Left colon (tissue), 2 donors: ENCODE measurements around the gene OR1F1. TPM values are rescaled to one million over a fixed set of nuclear protein-coding genes. Genes with fewer than 3 reads are reported as not detected.

Experiments
- ATAC-seq: fragments of 200-7000 bp; cut with Tn5 transposase; one replicate; pipeline ENCODE4 v1.9.1; 2020; ENCODE audit warnings: mild to moderate bottlenecking, moderate library complexity
- DNase-seq, 2 donors: peaks; one replicate each; pipeline ENCODE4 v3.0.0-alpha.2; 2020
- intact Hi-C, 2 donors: fragments of 100-400 bp; cut with DNase I in 1 of 2; cut with micrococcal nuclease in 1 of 2; formaldehyde crosslinking; loops; one replicate each; pipeline versions ENCODE4 v1.11.2 to v1.14.0; 2022; cut with DNase I, micrococcal nuclease
- total RNA-seq, 2 donors: library from RNA; stranded (reverse); fragmentation: NEBNext Ultra II Directional; extraction: Animal tissue kit (Norgen Biotek cat#: 25700); gene quantifications; one replicate each; pipeline ENCODE4 v1.2.1, GENCODE V29; 2021
- donor health status: DM: no; HTN: no; CAD: no.
- donor health status: DM: yes; HTN: yes; CAD: no.

OR1F1 gene
- total RNA-seq, 2 donors from 2014 or later: not detected

- ATAC-seq (no peak), DNase-seq (no peak)
- intact Hi-C loops: no loop called here
Observed at GRCh38 chr16:3223913-3224515, 36.0 kb downstream of the OR1F1 start.

- ATAC-seq (no peak), DNase-seq (no peak)
- intact Hi-C loops: no loop called here
Observed at GRCh38 chr16:3234543-3234856, 46.5 kb downstream of the OR1F1 start.

- intact Hi-C loops: no loop called here
- peak; percentile 97 to 98 for DNase-seq
Observed at GRCh38 chr16:3234857-3235561, 47.0 kb downstream of the OR1F1 start, which contains the start of gene ZNF200. TSS of gene ZNF200 (minus strand) at chr16:3235158. CDS start at chr16:3233755, 1,403 bp downstream.

GRCh38 chr16:3235856-3236669, 48.1 kb downstream of the OR1F1 start:
- ATAC-seq: no peak
- intact Hi-C loops: no loop called here
- DNase-seq: peak; percentile 50 to 65

More at GRCh38 chr16:3234857-3235561, 47.0 kb downstream of the OR1F1 start, which contains the start of gene ZNF200:
- ATAC-seq: peak; percentile 99

GRCh38 chr16:3241761-3242160, 53.8 kb downstream of the OR1F1 start:
- ATAC-seq: no peak
- intact Hi-C loops: no loop called here

GRCh38 chr16:3242709-3243108, 54.7 kb downstream of the OR1F1 start:
- ATAC-seq (no peak), DNase-seq (no peak)
- intact Hi-C loops: no loop called here

More at GRCh38 chr16:3241761-3242160, 53.8 kb downstream of the OR1F1 start:
- DNase-seq: no peak

GRCh38 chr16:3243882-3244281, 55.9 kb downstream of the OR1F1 start:
- DNase-seq (no peak), ATAC-seq (no peak)
- intact Hi-C loops: no loop called here

GRCh38 chr16:3246002-3246401, 58.0 kb downstream of the OR1F1 start:
- ATAC-seq (no peak), DNase-seq (no peak)
- intact Hi-C loops: no loop called here

GRCh38 chr16:3246876-3247275, 58.9 kb downstream of the OR1F1 start:
- intact Hi-C loops: no loop called here
- ATAC-seq (no peak), DNase-seq (no peak)

GRCh38 chr16:3248596-3248995, 60.6 kb downstream of the OR1F1 start:
- DNase-seq (no peak), ATAC-seq (no peak)
- intact Hi-C loops: no loop called here

GRCh38 chr16:3249020-3249419, 61.0 kb downstream of the OR1F1 start:
- intact Hi-C loops: no loop called here
- DNase-seq (no peak), ATAC-seq (no peak)

- no peak for DNase-seq
- no peak for ATAC-seq
- intact Hi-C loops: no loop called here
Observed at GRCh38 chr16:3249451-3249850, 61.4 kb downstream of the OR1F1 start.

- DNase-seq: no peak
- ATAC-seq: no peak
- intact Hi-C loops: no loop called here
Observed at GRCh38 chr16:3252967-3253366, 65.0 kb downstream of the OR1F1 start.

- ATAC-seq (no peak), DNase-seq (no peak)
- intact Hi-C loops: no loop called here
Observed at GRCh38 chr16:3254309-3254708, 66.3 kb downstream of the OR1F1 start.

Other genes with a start within 250 kb of the OR1F1 start
- gene KREMEN2, start 223.9 kb upstream of the OR1F1 start, total RNA-seq: 1 to 10 TPM in 1 of 2 donors, under 1 TPM in 1; 0.89 to 1.1 TPM
- gene PAQR4, start 218.9 kb upstream of the OR1F1 start, total RNA-seq: 10 to 100 TPM in 1 of 2 donors, 1 to 10 TPM in 1; 8.7 to 12.7 TPM
- gene PKMYT1, start 207.8 kb upstream of the OR1F1 start, total RNA-seq: 10 to 100 TPM in 1 of 2 donors, 1 to 10 TPM in 1; 4.4 to 12.6 TPM
- under 1 TPM; 0.40 to 0.42 TPM for gene CLDN9, start 175.3 kb upstream of the OR1F1 start, total RNA-seq
- not detected for gene CLDN6, start 170.0 kb upstream of the OR1F1 start, total RNA-seq
- gene TNFRSF12A, start 167.8 kb upstream of the OR1F1 start, total RNA-seq: 10 to 100 TPM; 10.5 to 19.3 TPM
- gene HCFC1R1, start 164.3 kb upstream of the OR1F1 start, total RNA-seq: 10 to 100 TPM; 26.6 to 31.4 TPM
- gene THOC6, start 164.2 kb upstream of the OR1F1 start, total RNA-seq: 10 to 100 TPM; 18.8 to 19.3 TPM
- gene BICDL2, start 151.3 kb upstream of the OR1F1 start, total RNA-seq: 100 to 1,000 TPM in 1 of 2 donors, 10 to 100 TPM in 1; 91.8 to 107 TPM
- gene MMP25, start 141.6 kb upstream of the OR1F1 start, total RNA-seq: 1 to 10 TPM in 1 of 2 donors, under 1 TPM in 1; 0.70 to 1.1 TPM
- 100 to 1,000 TPM; 265 to 865 TPM for gene IL32, start 122.6 kb upstream of the OR1F1 start, total RNA-seq
- not detected for gene ZSCAN10, start 88.9 kb upstream of the OR1F1 start, total RNA-seq
- gene ZNF205, start 75.6 kb upstream of the OR1F1 start, total RNA-seq: 1 to 10 TPM; 8.2 to 9.6 TPM
- gene ZNF213, start 53.2 kb upstream of the OR1F1 start, total RNA-seq: 10 to 100 TPM; 12.3 to 13.8 TPM
- gene ZNF200, start 47.0 kb downstream of the OR1F1 start, total RNA-seq: 1 to 10 TPM; 6.0 to 6.1 TPM
- gene MEFV, start 68.4 kb downstream of the OR1F1 start, total RNA-seq: under 1 TPM; 0.37 to 0.67 TPM
- gene ZNF263, start 95.3 kb downstream of the OR1F1 start, total RNA-seq: 10 to 100 TPM; 21.2 to 24.3 TPM
- 1 to 10 TPM; 1.8 to 2.1 TPM for gene TIGD7, start 117.2 kb downstream of the OR1F1 start, total RNA-seq
- 10 to 100 TPM; 17.9 to 24.1 TPM for gene ZNF75A, start 117.3 kb downstream of the OR1F1 start, total RNA-seq
- gene OR2C1, start 167.7 kb downstream of the OR1F1 start, total RNA-seq: not detected
- gene ZSCAN32, start 212.8 kb downstream of the OR1F1 start, total RNA-seq: 10 to 100 TPM; 10.1 to 12.5 TPM
- gene ZNF174, start 213.0 kb downstream of the OR1F1 start, total RNA-seq: 1 to 10 TPM; 7.6 to 7.7 TPM